ENCODE data around the gene UBE2E2. TPM values are rescaled to one million over a fixed set of nuclear protein-coding genes. Genes with fewer than 3 reads are reported as not detected.

The UBE2E2 gene
- total RNA-seq, 1 donor from 2014 or later, result 89.8 TPM

GRCh38 chr3:23591374-23591773 lies 388.2 kb downstream of the UBE2E2 start:
- Histone ChIP-seq H3K9me3 (ENCODE audit: low read depth) (no peaks in the 10 kb centered on the region), H3K4me3 (no peak overlapping the region), H3F3A (ENCODE audit: low read depth) (no peaks in the 10 kb centered on the region), H3K9ac (no peak overlapping the region), H3K4me2 (no peak overlapping the region), H3K27me3 (no peaks in the 10 kb centered on the region), H3K4me1 (peaks cover 13% of the 10 kb centered on the region), H3K27ac (no peak overlapping the region), H2AFZ (replicated peaks) (no peak overlapping the region), H3K79me2 (ENCODE audit: low read depth) (no peaks in the 10 kb centered on the region), H4K20me1 (ENCODE audit: low read depth) (no peaks in the 10 kb centered on the region), H3K36me3 (no peaks in the 10 kb centered on the region)
- peaks cover 27% of the 10 kb centered on the region for H3K4me1 Mint-ChIP-seq
- no peak for DNase-seq (ENCODE audit: low spot score)
- TF ChIP-seq EZH2 (IDR thresholded peaks at IDR 0.05), result no peak
- TF ChIP-seq EZH2phosphoT487 (IDR thresholded peaks at IDR 0.05), result no peak
- TF ChIP-seq CTCF (IDR thresholded peaks at IDR 0.05), result no peak
- no peaks in the 10 kb centered on the region for H3K27me3 Mint-ChIP-seq (ENCODE audit: insufficient read depth, low read depth)
- H3K27ac Mint-ChIP-seq, result no peak overlapping the region
- H3K9me3 Mint-ChIP-seq, result no peaks in the 10 kb centered on the region
- no peak overlapping the region for H3K4me3 Mint-ChIP-seq
- peaks cover 3% of the 10 kb centered on the region for H3K36me3 Mint-ChIP-seq

GRCh38 chr3:23592961-23593931 lies 390.1 kb downstream of the UBE2E2 start:
- peaks cover 28% of the 10 kb centered on the region for H3K4me1 Mint-ChIP-seq
- no peaks in the 10 kb centered on the region for H3K36me3 ChIP-seq
- H3K9me3 Mint-ChIP-seq, result no peaks in the 10 kb centered on the region
- H3K27me3 Mint-ChIP-seq (ENCODE audit: insufficient read depth, low read depth), result no peaks in the 10 kb centered on the region
- no peak for TF ChIP-seq EZH2phosphoT487 (IDR thresholded peaks at IDR 0.05)
- no peak for TF ChIP-seq EZH2 (IDR thresholded peaks at IDR 0.05)
- TF ChIP-seq CTCF (IDR thresholded peaks at IDR 0.05), result no peak
- no peaks in the 10 kb centered on the region for H3K9me3 ChIP-seq (ENCODE audit: low read depth)
- no peaks in the 10 kb centered on the region for H4K20me1 ChIP-seq (ENCODE audit: low read depth)
- H3K9ac ChIP-seq, result no peak overlapping the region
- H3K4me1 ChIP-seq, result peaks cover 13% of the 10 kb centered on the region
- no peaks in the 10 kb centered on the region for H3F3A ChIP-seq (ENCODE audit: low read depth)
- no peak for DNase-seq (ENCODE audit: low spot score)
- peaks cover 13% of the 10 kb centered on the region for H3K36me3 Mint-ChIP-seq
- H3K27me3 ChIP-seq, result no peaks in the 10 kb centered on the region
- H3K79me2 ChIP-seq (ENCODE audit: low read depth), result no peaks in the 10 kb centered on the region
- H3K4me3 Mint-ChIP-seq, result no peak overlapping the region
- H3K4me2 ChIP-seq, result no peak overlapping the region
- no peak overlapping the region for H3K27ac ChIP-seq
- H3K27ac Mint-ChIP-seq, result no peak overlapping the region
- H2AFZ ChIP-seq (replicated peaks), result no peak overlapping the region
- H3K4me3 ChIP-seq, result no peak overlapping the region

- no peaks in the 10 kb centered on the region for H4K20me1 ChIP-seq (ENCODE audit: low read depth)
- no peaks in the 10 kb centered on the region for H3K36me3 ChIP-seq
- H3K27ac Mint-ChIP-seq, result no peak overlapping the region
- peaks cover under 1% of the 10 kb centered on the region for H3F3A ChIP-seq (ENCODE audit: low read depth)
- no peak overlapping the region for H3K4me3 ChIP-seq
- peaks cover 15% of the 10 kb centered on the region for H3K4me1 ChIP-seq
- H3K4me1 Mint-ChIP-seq, result peaks cover 30% of the 10 kb centered on the region
- no peaks in the 10 kb centered on the region for H3K9me3 Mint-ChIP-seq
- no peaks in the 10 kb centered on the region for H3K27me3 ChIP-seq
- no peak for DNase-seq (ENCODE audit: low spot score)
- TF ChIP-seq EZH2 (IDR thresholded peaks at IDR 0.05) (no peak), CTCF (IDR thresholded peaks at IDR 0.05) (no peak), EZH2phosphoT487 (IDR thresholded peaks at IDR 0.05) (no peak)
- H3K27me3 Mint-ChIP-seq (ENCODE audit: insufficient read depth, low read depth), result no peaks in the 10 kb centered on the region
- H3K27ac ChIP-seq, result no peak overlapping the region
- no peak overlapping the region for H3K4me3 Mint-ChIP-seq
- H2AFZ ChIP-seq (replicated peaks), result no peak overlapping the region
- no peaks in the 10 kb centered on the region for H3K9me3 ChIP-seq (ENCODE audit: low read depth)
- H3K79me2 ChIP-seq (ENCODE audit: low read depth), result no peaks in the 10 kb centered on the region
- peaks cover 16% of the 10 kb centered on the region for H3K36me3 Mint-ChIP-seq
- H3K9ac ChIP-seq, result no peak overlapping the region
- H3K4me2 ChIP-seq, result no peak overlapping the region
Observed at GRCh38 chr3:23594066-23594465, 390.9 kb downstream of the UBE2E2 start.
